B cell (primary cell): ENCODE measurements around the gene ATP2B3. TPM values are rescaled to one million over a fixed set of nuclear protein-coding genes. Genes with fewer than 3 reads are reported as not detected.

Source experiments
- ATAC-seq: fragments of 200-7000 bp; cut with Tn5 transposase; one replicate; pipeline ENCODE4 v1.10.0; 2021; ENCODE audit warnings: low read depth, mild to moderate bottlenecking, moderate number of reproducible peaks, moderate library complexity
- CTCF ChIA-PET: fragments of 350-600 bp; sonication (Branson Sonifier 250); formaldehyde crosslinking; loops from one replicate; lab custom pipeline; 2021; ENCODE audit warnings: antibody characterized with exemption, inconsistent platforms; lab: Charles Lee
- POLR2A ChIA-PET: fragments of 350-600 bp; sonication (Branson Sonifier 250); formaldehyde crosslinking; loops from one replicate; lab custom pipeline; 2021; ENCODE audit warnings: antibody characterized with exemption; lab: Charles Lee
- DNase-seq: peaks from one replicate; pipeline ENCODE4 v3.0.0; 2013
- H2AFZ ChIP-seq: 2 replicates; pipeline ENCODE4 v1.6.1; 2012; ENCODE audit warnings: mild to moderate bottlenecking, low read depth, low read length; ENCODE audit not compliant: insufficient read depth, poor library complexity, severe bottlenecking
- H3K27ac ChIP-seq, 2 donors: 1 replicate in 1 of 2; 2 replicates in 1 of 2; pipeline ENCODE4 v1.5.1; 2012 to 2013; ENCODE audit warnings: low read length in 2 of 2, mild to moderate bottlenecking in 2 of 2, moderate library complexity in 1 of 2
- H3K27me3 ChIP-seq, 4 experiments: fragments of 200-600 bp in 1 of 4; sonication (generic) in 1 of 4; replicated peaks in 1 of 4; 1 replicate in 2 of 4; 2 replicates in 2 of 4; pipeline versions ENCODE4 v1.6.1 to v1.7.0; 2013 to 2016; ENCODE audit warnings: low read length in 3 of 4, mild to moderate bottlenecking in 2 of 4, mixed read lengths in 1 of 4, moderate library complexity in 1 of 4; ENCODE audit not compliant: insufficient read depth in 4 of 4, control insufficient read depth in 3 of 4; ENCODE audit errors: control extremely low read depth in 1 of 4
- H3K36me3 ChIP-seq, 2 experiments: replicated peaks in 1 of 2; 1 replicate in 1 of 2; 2 replicates in 1 of 2; pipeline versions ENCODE4 v1.6.1 to v1.7.1; 2013; ENCODE audit warnings: low read length in 1 of 2; ENCODE audit not compliant: insufficient read depth in 2 of 2, control insufficient read depth in 1 of 2; ENCODE audit errors: control extremely low read depth in 1 of 2, extremely low read depth in 1 of 2
- H3K4me1 ChIP-seq, 2 donors: fragments of 200-600 bp in 1 of 2; sonication (generic) in 1 of 2; 1 replicate in 1 of 2; 2 replicates in 1 of 2; pipeline versions ENCODE4 v1.5.1 to v1.6.1; 2013 to 2017; ENCODE audit warnings: low read length in 2 of 2; ENCODE audit not compliant: control insufficient read depth in 2 of 2, insufficient read depth in 2 of 2
- H3K4me2 ChIP-seq: replicated peaks from 2 replicates; pipeline ENCODE3; 2012; ENCODE audit warnings: mild to moderate bottlenecking, low read depth, low read length; ENCODE audit not compliant: poor library complexity, severe bottlenecking
- H3K4me3 ChIP-seq, 5 experiments: fragments of 200-600 bp in 1 of 5; sonication (generic) in 1 of 5; 1 replicate in 3 of 5; 2 replicates in 2 of 5; pipeline versions ENCODE4 v1.5.1 to v1.7.0; 2011 to 2016; ENCODE audit warnings: low read length in 4 of 5, mild to moderate bottlenecking in 4 of 5, low read depth in 2 of 5, control low read depth in 1 of 5, moderate library complexity in 1 of 5; ENCODE audit not compliant: insufficient read depth in 1 of 5; ENCODE audit errors: control extremely low read depth in 1 of 5, extremely low read depth in 1 of 5
- H3K79me2 ChIP-seq: fragments of 200-600 bp; sonication (generic); one replicate; pipeline ENCODE4 v1.6.0; 2016; ENCODE audit warnings: low read length; ENCODE audit not compliant: control insufficient read depth, insufficient read depth
- H3K9ac ChIP-seq: fragments of 200-600 bp; sonication (generic); 2 replicates; pipeline ENCODE4 v1.6.1; 2017; ENCODE audit warnings: mild to moderate bottlenecking, low read length, moderate library complexity
- H3K9me3 ChIP-seq, 3 donors: one replicate each; pipeline versions ENCODE4 v1.6.1 to v1.7.1; 2013; ENCODE audit warnings: low read length in 2 of 3; ENCODE audit not compliant: control insufficient read depth in 2 of 3, insufficient read depth in 1 of 3; ENCODE audit errors: control extremely low read depth in 1 of 3
- H4K20me1 ChIP-seq: 2 replicates; pipeline ENCODE4 v1.6.0; 2012; ENCODE audit warnings: mild to moderate bottlenecking, low read length; ENCODE audit not compliant: insufficient read depth, control insufficient read depth, poor library complexity, severe bottlenecking
- H3K27ac Mint-ChIP-seq: one replicate; pipeline ENCODE4 v1.8.0; 2021; ENCODE audit warnings: mixed read lengths
- H3K27me3 Mint-ChIP-seq: one replicate; pipeline ENCODE4 v1.8.0; 2021; ENCODE audit warnings: mixed read lengths
- H3K4me1 Mint-ChIP-seq: one replicate; pipeline ENCODE4 v1.8.0; 2021; ENCODE audit warnings: mixed read lengths
- H3K4me3 Mint-ChIP-seq: one replicate; pipeline ENCODE4 v1.8.0; 2021; ENCODE audit warnings: mixed read lengths
- H3K9me3 Mint-ChIP-seq: one replicate; pipeline ENCODE4 v1.8.0; 2022; ENCODE audit warnings: mixed read lengths; ENCODE audit not compliant: insufficient read depth
- CTCF ChIP-seq: fragments of 200-600 bp; IDR thresholded peaks from one replicate; pipeline ENCODE4 v1.8.0; 2022; ENCODE audit warnings: antibody characterized with exemption, mild to moderate bottlenecking
- EZH2 ChIP-seq: IDR thresholded peaks from 2 replicates; pipeline ENCODE4 v1.6.1; 2012; ENCODE audit warnings: borderline replicate concordance, low read depth, mild to moderate bottlenecking, moderate library complexity, low read length; ENCODE audit not compliant: insufficient read depth, poor library complexity, severe bottlenecking
- WGBS: methylation state at CpG from one replicate; pipeline ENCODE4 v1.1.5; 2013; ENCODE audit warnings: missing lambda C conversion rate; ENCODE audit not compliant: insufficient coverage; 5-methylcytosine and 5-hydroxymethylcytosine counted together
- intact Hi-C: fragments of 100-400 bp; cut with micrococcal nuclease; formaldehyde crosslinking; loops from one replicate; pipeline ENCODE4 v1.10.0; 2022
- polyA plus RNA-seq: library from polyadenylated mRNA; depleted of rRNA; stranded (reverse); fragments of >200 nt; gene quantifications from 2 replicates; pipeline ENCODE4 v1.2.3, GENCODE V29; 2012
- total RNA-seq, 2 donors: library from RNA; stranded (reverse); fragments of 120-200 nt in 1 of 2; gene quantifications; 1 replicate in 1 of 2; 2 replicates in 1 of 2; pipeline versions ENCODE4 v1.2.3 to v1.2.4, GENCODE V29; 2013 to 2022

ATP2B3 gene
- total and polyA plus RNA-seq, 2 donors (not counting 1 experiment from before 2014, with no cell fraction given): not detected

- Histone ChIP-seq H3K27ac (no peak overlapping the region), H3K36me3 (no peaks in the 10 kb centered on the region), H4K20me1 (no peaks in the 10 kb centered on the region), H3K4me3 (no peak overlapping the region), H3K9me3 (no peaks in the 10 kb centered on the region), H3K9ac (no peak overlapping the region), H3K4me2 (no peak overlapping the region), H2AFZ (no peak overlapping the region), H3K4me1 (peaks cover 0 to 7% of the 10 kb centered on the region in 2 donors), H3K79me2 (no peaks in the 10 kb centered on the region), H3K27me3 (no peaks in the 10 kb centered on the region)
- POLR2A ChIA-PET: no interaction called here
- intact Hi-C loops: no loop called here
- no peak overlapping the region for H3K27ac Mint-ChIP-seq
- H3K4me1 Mint-ChIP-seq: peaks cover 2% of the 10 kb centered on the region
- H3K4me3 Mint-ChIP-seq: no peak overlapping the region
- H3K9me3 Mint-ChIP-seq: no peaks in the 10 kb centered on the region
- DNase-seq (no peak), ATAC-seq (no peak)
- no peaks in the 10 kb centered on the region for H3K27me3 Mint-ChIP-seq
- 94% methylated on average over 12 of the region's 14 CpGs for WGBS
- TF ChIP-seq CTCF: no peak
- no peak for TF ChIP-seq EZH2
- CTCF ChIA-PET: interaction anchor here (0.7 to 4.0 kb wide), 2 partner anchors 16 to 477 kb away, joined by 3 to 19 read pairs; no protein-coding TSS in a partner anchor
Measured at GRCh38 chrX:153509592-153509991, 7.8 kb upstream of the ATP2B3 start.

GRCh38 chrX:153510383-153510782 is 7.1 kb upstream of the ATP2B3 start:
- CTCF ChIA-PET: interaction anchor here (0.6 to 1.1 kb wide), 3 partner anchors 50 to 569 kb away, joined by 3 to 4 read pairs (median 3); no protein-coding TSS in a partner anchor
- no peak overlapping the region for H3K4me3 Mint-ChIP-seq
- ATAC-seq: no peak
- Histone ChIP-seq H3K36me3 (no peaks in the 10 kb centered on the region), H3K27me3 (no peaks in the 10 kb centered on the region), H2AFZ (no peak overlapping the region), H4K20me1 (no peaks in the 10 kb centered on the region), H3K4me3 (no peak overlapping the region), H3K27ac (no peak overlapping the region), H3K9me3 (no peaks in the 10 kb centered on the region), H3K4me1 (peaks cover 0 to 7% of the 10 kb centered on the region in 2 donors), H3K4me2 (no peak overlapping the region), H3K9ac (no peak overlapping the region), H3K79me2 (no peaks in the 10 kb centered on the region)
- intact Hi-C loops: no loop called here
- DNase-seq: no peak
- POLR2A ChIA-PET: no interaction called here
- WGBS: no CpG with 5 or more reads among the region's 11 CpGs
- no peaks in the 10 kb centered on the region for H3K9me3 Mint-ChIP-seq
- H3K27ac Mint-ChIP-seq: no peak overlapping the region
- no peak for TF ChIP-seq CTCF
- no peak for TF ChIP-seq EZH2
- peaks cover 2% of the 10 kb centered on the region for H3K4me1 Mint-ChIP-seq
- H3K27me3 Mint-ChIP-seq: no peaks in the 10 kb centered on the region
